Effector memory CD4-positive, alpha-beta T cell (primary cell): Measurements from ENCODE around the gene ZNF764.
A peak's percentile ranks its signal among the peaks of the same experiment; 100 is the strongest.

Source experiments
- DNase-seq, 3 donors: peaks; one replicate each; pipeline ENCODE4 v3.0.0-alpha.2; 2020
- H3K27ac ChIP-seq: 2 replicates; pipeline ENCODE4 v1.7.0; 2013; ENCODE audit warnings: mild to moderate bottlenecking, low read length, moderate library complexity; ENCODE audit not compliant: insufficient read depth, poor library complexity, severe bottlenecking
- H3K27me3 ChIP-seq: replicated peaks from 2 replicates; pipeline ENCODE4 v1.7.0; 2013; ENCODE audit warnings: mild to moderate bottlenecking, low read length; ENCODE audit not compliant: insufficient read depth, control insufficient read depth, poor library complexity, severe bottlenecking
- H3K36me3 ChIP-seq: 2 replicates; pipeline ENCODE4 v1.7.0; 2013; ENCODE audit warnings: mild to moderate bottlenecking, low read length, moderate library complexity; ENCODE audit not compliant: control insufficient read depth, insufficient read depth
- H3K4me1 ChIP-seq: 2 replicates; pipeline ENCODE4 v1.7.0; 2013; ENCODE audit warnings: low read length, mild to moderate bottlenecking; ENCODE audit not compliant: control insufficient read depth, insufficient read depth, poor library complexity, severe bottlenecking
- H3K4me3 ChIP-seq: 2 replicates; pipeline ENCODE4 v1.7.0; 2013; ENCODE audit warnings: low read length, low read depth, mild to moderate bottlenecking; ENCODE audit not compliant: insufficient read depth, poor library complexity, severe bottlenecking
- H3K9me3 ChIP-seq: 2 replicates; pipeline ENCODE4 v1.7.0; 2013; ENCODE audit warnings: mild to moderate bottlenecking, low read length, moderate library complexity; ENCODE audit not compliant: control insufficient read depth

The ZNF764 gene

DNA sequence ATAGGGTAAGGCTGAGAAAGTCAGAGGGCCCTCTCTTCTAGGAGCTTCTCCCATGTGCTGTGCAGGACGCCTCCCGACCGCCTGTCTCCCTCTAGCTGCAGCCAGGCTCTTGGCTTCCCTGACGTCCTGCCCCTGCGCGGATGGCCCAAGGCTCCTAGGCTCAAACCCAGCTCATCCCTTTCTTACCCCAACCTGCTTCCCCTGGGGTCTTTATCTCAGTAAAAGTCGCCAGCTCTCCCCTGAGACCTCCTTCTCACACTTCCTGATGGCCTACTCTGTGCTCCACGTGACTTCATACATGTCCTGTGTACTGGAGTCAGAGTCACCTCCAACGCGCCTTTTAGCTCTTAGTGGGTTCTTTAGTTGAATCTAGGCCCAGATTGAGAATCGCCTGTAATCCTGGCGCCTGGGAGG is 22.4 kb downstream of the ZNF764 start:
- peak; percentile 28 to 42 (median 36) for DNase-seq
- no peaks in the 10 kb centered on the region for H3K27me3 ChIP-seq
- H3K4me3 ChIP-seq, result peak overlapping the region; percentile 70
- H3K9me3 ChIP-seq, result no peaks in the 10 kb centered on the region
- H3K36me3 ChIP-seq, result peaks cover 8% of the 10 kb centered on the region
- peaks cover 22% of the 10 kb centered on the region for H3K4me1 ChIP-seq
- peak overlapping the region; percentile 94 for H3K27ac ChIP-seq

DNA sequence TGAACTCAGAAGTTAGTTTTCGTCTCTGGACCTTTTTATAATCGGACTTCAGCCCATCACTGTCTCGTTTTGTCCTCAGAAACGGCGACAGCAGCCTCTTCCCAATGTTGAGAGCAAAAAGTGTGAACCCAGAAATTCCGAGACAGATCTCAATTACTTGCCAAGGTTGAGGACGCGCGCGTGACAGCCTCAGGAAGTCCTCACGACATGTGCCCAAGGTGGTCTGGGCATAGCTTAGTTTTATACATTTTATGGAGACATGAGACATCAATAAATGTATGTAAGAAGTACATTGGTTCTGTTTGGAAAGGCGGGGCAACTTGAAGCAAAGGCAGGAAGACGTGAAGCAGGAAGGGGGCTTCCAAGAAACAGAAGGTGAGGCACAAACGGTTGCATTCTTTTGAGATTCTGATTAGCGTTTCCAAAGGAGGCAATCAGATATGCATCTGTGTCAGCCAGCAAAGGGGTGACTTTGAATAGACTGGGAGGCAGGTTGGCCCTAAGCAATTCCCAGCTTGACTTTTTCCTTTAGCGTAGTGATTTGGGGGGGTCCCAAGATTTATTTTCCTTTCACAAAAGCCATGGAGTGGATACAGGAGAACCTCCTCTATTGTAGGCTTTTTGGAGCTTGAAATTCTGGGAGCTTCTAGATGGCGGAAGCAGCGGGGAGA is 22.9 kb downstream of the ZNF764 start:
- Histone ChIP-seq H3K9me3 (no peaks in the 10 kb centered on the region), H3K27me3 (no peaks in the 10 kb centered on the region), H3K4me1 (peaks cover 22% of the 10 kb centered on the region), H3K4me3 (peak overlapping the region; percentile 70), H3K36me3 (peaks cover 8% of the 10 kb centered on the region), H3K27ac (peak overlapping the region; percentile 94)
- DNase-seq, result peak in 1 of 3 donors; percentile 26

DNA sequence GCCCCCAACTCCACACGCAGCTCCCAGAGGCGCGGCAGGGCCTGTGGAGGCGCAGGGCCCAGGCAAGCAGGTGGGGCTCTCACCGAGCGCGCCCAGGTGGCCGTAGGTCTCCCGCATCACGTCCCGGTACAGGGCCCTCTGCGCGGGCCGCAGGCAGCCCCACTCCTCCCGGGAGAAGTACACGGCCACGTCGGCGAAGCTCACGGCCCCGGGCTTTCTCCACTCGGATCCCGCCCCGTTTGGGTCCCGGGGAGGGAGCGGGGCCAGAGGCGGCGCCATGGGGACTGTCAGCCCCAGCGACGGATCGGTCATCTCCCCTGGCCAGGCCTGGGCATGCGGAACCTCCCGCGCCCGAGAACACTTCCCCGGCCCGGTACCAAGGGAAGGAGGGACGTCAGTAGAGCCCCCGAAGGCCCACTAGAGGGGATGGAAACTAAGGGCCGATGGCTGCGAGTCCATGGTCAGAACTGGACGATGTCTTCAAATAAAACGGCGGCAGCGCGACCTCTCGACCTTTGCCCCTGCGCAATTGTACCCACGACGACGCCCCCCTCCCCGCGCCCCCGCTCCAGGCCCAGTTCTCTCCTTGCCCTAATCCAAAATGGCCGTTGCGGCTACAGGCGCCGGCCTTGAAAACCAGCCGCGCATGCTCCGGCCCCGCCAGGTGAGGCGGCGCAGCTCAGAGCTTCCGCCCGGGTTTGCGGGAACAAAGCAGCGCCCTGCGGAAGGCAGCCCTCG is 23.6 kb downstream of the ZNF764 start, which contains the start of gene ZNF747:
ZNF747 (minus strand) TSS at position 491 of the 738 bp plus-strand sequence; CDS start at position 312, 179 bp downstream.
- Histone ChIP-seq H3K4me1 (peaks cover 22% of the 10 kb centered on the region), H3K27me3 (no peaks in the 10 kb centered on the region), H3K4me3 (peak within 1 kb of the TSS; percentile 70), H3K27ac (peak within 1 kb of the TSS; percentile 94), H3K36me3 (peaks cover 8% of the 10 kb centered on the region), H3K9me3 (no peaks in the 10 kb centered on the region)
- peak; percentile 81 to 87 (median 85) for DNase-seq

DNA sequence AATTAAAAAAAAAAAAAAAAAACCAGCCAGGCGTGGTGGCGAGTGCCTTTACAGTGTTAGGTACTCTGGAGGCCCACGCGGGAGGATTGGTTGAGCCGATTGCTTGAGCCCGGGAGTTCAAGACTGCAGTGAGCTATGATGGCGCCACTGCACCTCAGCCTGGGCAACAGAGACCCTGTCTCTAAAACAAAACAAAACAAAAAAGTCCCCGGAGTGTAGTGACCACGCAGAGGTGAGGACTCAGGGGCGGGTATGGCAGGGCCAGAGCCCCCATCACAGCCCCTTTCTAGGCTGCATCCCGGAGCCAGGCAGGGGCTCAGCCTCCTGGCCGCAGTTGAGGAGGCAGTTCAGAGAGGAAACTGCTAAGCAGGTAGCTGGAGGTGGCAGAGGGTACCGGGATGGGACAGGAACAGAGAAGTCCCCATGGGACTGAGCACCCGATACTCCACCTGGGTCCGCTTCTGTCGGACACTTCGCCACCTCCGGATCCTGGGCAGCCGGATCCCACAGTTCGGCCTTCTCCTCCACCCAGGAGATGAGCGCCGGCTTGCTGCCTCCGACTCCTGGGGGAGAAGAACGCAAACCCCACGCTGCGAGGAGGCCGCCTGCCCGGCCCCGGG is 24.3 kb downstream of the ZNF764 start:
- H3K36me3 ChIP-seq, result peaks cover 8% of the 10 kb centered on the region
- no peaks in the 10 kb centered on the region for H3K27me3 ChIP-seq
- H3K27ac ChIP-seq, result peak overlapping the region; percentile 94
- no peak for DNase-seq
- H3K4me1 ChIP-seq, result peaks cover 22% of the 10 kb centered on the region
- H3K9me3 ChIP-seq, result no peaks in the 10 kb centered on the region
- H3K4me3 ChIP-seq, result peak overlapping the region; percentile 70

DNA sequence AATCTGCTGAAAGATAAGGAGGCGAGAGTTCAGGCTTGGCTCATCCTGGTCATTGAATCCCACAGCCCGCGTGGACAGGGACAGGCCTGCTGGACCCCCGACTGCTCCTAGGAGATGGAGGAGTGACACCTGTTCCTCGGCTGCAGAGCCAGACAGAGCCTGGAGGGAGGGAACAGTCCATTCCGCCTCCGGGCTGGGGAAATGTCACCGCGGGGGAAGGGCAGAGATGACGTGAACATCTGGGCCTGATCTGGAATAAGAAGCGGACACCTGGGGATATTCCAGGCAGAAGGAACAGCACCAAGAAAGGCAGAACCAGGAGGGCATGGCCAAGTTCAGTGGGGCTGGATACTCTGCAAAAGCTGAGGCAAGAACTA is 25.0 kb downstream of the ZNF764 start:
- no peak for DNase-seq
- Histone ChIP-seq H3K27me3 (no peaks in the 10 kb centered on the region), H3K4me1 (peaks cover 22% of the 10 kb centered on the region), H3K36me3 (peaks cover 8% of the 10 kb centered on the region), H3K27ac (peak overlapping the region; percentile 35), H3K4me3 (no peak overlapping the region), H3K9me3 (no peaks in the 10 kb centered on the region)

DNA sequence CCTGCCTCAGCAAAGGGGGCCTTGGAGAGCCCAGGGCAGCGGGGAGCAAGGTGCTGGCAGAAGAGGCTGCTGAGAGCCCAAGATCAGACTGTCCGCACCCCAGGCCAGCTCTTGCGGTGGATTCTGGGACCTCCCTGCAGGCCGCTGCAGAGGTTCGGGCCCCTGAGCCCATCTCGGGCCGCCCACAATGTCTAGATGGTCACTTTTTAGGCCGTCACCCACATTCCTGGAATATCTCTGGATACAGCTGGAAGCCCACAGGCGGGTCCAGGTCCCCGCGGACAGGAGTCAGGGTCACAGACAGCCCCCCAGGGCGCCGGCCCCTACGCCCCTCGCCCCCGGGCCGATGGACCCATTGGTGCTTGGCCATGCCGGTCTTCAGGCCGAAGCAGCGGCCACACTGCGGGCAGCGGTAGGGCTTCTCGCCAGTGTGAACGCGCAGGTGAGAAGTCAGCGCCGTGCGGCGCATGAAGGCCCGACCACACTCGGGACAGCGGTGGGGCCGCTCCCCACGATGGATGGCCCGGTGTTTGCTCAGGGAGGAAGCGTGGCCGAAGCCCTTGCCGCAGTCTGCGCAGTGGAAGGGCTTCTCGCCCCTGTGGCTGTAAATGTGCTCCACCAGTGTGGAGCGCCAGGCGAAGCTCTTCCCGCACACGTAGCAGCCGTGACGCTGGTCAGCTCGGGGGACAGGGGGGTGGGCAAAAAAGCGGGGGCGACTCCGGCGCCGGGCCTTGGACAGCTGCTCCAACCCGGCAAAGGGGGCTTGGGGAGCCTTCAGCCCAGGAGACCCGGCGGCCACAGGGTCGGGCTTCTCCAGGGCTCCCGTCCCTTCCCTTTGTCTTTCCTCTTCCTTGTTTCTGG is 25.7 kb downstream of the ZNF764 start:
- H3K27ac ChIP-seq, result no peak overlapping the region
- no peak overlapping the region for H3K4me3 ChIP-seq
- H3K36me3 ChIP-seq, result peaks cover 8% of the 10 kb centered on the region
- H3K4me1 ChIP-seq, result peaks cover 26% of the 10 kb centered on the region
- H3K27me3 ChIP-seq, result no peaks in the 10 kb centered on the region
- no peaks in the 10 kb centered on the region for H3K9me3 ChIP-seq
- DNase-seq, result no peak

DNA sequence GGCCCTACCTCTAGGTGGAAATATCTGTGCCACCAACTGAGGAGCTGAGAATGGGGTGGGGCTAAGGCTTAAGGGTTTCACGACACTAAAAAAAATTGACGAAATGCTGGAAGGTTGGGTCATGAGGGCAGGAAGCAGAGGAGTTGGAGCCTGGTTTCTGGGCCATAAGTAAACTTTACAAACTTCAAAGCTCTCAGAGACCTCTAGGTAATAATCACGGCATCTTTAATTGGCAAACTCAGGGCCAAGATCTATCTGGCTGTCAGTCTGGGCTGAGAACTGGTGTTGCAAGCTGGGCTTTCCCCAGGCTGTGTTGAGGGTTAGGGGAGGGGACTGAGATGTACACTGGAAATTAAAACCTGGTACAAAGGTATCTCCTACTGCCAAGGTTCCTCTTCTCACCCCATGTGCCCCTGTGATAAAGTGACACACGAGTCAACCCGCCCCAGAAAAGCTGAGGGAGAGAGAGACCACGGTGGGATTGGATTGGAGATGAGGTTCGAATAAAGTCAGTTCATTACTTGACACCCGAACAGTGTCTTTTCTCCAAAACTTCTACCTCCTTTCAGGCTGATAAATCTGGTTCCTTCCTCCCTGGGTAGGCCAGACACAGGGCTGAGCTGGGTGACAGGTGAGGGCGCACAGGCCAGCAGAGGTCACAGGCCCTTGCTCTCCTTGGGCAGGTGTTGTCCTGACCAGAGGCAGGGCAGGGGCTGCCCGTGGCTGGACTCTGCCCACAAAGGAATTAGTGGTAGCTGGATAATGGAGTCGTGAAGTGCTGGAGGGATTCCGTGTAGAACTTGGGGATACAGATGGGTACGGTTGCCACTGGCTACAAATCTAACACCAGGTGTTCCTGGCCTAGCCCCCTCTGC is 27.8 kb downstream of the ZNF764 start:
- no peak for DNase-seq
- H3K4me3 ChIP-seq, result no peak overlapping the region
- no peaks in the 10 kb centered on the region for H3K27me3 ChIP-seq
- peak overlapping the region; percentile 29 for H3K27ac ChIP-seq
- peaks cover 26% of the 10 kb centered on the region for H3K4me1 ChIP-seq
- no peaks in the 10 kb centered on the region for H3K9me3 ChIP-seq
- H3K36me3 ChIP-seq, result peaks cover 8% of the 10 kb centered on the region

DNA sequence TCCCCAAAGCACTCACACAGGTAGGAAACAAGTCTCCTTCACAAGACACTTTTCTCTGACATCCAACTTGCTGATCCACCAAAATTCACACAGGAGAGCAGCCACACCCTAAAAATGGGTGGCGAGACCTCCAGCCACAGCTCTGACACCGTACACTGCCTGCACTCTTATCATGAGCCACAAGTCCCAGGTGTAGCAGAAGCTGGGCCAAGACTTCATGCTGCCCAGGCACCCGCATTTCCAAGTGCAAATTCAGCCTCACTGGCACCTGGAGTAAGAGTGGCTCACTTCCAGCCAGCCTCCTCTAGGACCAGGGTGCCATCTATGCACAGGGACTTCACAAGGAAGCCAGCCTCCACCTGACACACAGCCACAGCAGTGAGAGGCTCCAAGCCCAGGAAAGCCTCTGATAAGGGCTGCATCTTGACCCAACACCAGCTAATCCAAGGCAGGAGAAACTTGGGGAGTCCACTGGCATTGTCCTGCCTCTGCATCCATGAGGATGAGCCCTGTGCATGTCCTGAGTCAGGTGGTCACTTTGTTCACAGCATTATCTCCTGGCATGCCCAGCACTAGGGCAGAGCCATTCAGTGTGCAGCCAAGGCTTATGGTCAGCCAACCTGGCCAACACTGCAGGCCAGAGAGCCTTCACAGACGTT is 29.2 kb downstream of the ZNF764 start:
- peaks cover 8% of the 10 kb centered on the region for H3K36me3 ChIP-seq
- no peaks in the 10 kb centered on the region for H3K9me3 ChIP-seq
- no peak overlapping the region for H3K27ac ChIP-seq
- peaks cover 20% of the 10 kb centered on the region for H3K4me1 ChIP-seq
- H3K27me3 ChIP-seq, result no peaks in the 10 kb centered on the region
- no peak overlapping the region for H3K4me3 ChIP-seq
- no peak for DNase-seq
